ENCODE data around the gene RIN3.

RIN3 gene

DNA sequence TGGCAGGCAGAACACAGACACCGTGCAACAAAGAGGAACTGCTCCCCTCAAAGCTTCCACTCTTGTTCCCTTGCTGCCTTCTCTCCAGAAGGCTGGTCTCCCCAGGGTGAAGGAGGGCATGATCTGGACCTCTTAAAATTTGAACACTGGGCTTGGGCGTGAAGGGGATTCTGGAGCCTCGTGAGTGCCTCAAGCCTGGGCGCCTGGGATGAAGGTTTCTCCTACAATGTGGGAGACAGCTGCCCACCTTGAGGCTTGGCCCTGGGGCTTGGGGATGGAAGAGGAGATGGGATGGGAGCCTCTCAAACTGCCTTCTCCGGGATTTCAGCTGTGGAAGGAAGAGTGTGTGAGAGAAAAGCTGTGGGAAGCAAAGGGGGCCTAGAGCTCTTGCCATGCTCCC lies 7.8 kb upstream of the RIN3 start:
- in situ Hi-C loops (cut with MboI; ENCODE audit: low sequenced_read_pairs): no loop called here

DNA sequence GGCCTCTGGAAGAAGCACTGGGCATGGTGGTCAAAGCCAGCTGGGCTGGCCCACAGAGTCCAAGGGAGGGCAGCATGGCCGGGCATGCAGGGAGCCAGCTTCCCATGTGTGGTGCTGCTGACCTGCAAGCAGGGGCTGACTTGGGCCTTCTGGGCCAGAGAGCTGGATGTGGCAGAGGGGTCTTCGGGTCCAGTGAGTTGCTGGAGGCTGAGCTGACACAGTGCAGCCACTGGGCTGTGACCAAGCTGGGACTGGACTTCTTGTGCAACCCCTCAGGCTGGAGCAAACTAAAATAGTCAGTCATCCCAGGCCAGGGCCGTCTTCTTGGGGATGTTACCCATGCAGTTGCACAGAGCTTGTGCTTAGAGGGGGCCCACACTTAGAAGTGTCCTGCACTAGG lies 7.3 kb upstream of the RIN3 start:
- in situ Hi-C loops (cut with MboI; ENCODE audit: low sequenced_read_pairs): no loop called here

DNA sequence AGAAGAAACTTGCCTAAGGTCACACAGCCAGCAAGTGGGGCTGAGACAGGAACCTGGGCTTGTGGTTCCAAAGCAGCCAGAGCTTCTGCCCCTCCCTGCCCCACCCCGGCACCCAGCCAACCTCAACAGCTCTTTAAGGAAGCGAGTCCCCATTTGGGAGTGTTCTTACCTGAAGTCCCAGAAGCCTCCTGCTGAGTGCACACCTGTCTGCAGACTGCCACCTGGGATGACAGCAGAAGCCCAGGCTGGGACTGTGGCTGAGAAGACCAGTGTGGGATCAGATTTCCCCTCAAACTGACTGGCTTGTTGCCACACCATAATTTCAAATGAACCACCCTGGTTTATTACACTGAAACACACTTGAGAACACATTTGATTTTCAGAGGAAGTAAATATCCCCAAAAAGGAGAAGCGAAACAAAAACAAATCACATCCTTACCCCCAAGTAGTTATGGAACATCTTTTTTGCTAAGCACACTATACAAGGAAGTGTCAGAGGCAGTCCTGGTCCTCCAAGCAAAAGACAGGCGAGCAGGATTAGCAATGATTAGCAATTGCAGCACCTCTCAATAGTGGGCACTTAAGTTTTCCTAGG lies 6.3 kb upstream of the RIN3 start:
- in situ Hi-C loops (cut with MboI; ENCODE audit: low sequenced_read_pairs): no loop called here

DNA sequence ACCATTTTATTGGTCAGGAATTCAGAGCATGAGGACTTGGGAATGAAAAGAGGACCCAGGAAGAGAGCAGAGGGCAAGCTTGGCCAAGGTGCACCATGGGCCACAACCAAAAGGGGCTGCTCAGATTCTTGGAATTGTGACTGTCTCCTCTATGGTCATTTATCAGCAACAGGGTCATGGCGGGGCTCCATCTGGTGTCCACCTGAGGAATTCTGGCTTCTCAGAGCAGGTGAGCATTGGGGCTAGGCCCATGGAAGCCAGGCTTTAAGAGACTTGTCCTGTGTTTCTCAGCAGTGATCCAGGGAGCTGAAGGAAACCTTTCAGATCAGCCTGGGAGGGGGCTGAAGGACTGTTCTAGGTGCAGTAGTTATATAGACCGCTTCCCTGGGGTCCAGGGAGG lies 2.6 kb upstream of the RIN3 start:
- in situ Hi-C loops (cut with MboI; ENCODE audit: low sequenced_read_pairs): no loop called here

DNA sequence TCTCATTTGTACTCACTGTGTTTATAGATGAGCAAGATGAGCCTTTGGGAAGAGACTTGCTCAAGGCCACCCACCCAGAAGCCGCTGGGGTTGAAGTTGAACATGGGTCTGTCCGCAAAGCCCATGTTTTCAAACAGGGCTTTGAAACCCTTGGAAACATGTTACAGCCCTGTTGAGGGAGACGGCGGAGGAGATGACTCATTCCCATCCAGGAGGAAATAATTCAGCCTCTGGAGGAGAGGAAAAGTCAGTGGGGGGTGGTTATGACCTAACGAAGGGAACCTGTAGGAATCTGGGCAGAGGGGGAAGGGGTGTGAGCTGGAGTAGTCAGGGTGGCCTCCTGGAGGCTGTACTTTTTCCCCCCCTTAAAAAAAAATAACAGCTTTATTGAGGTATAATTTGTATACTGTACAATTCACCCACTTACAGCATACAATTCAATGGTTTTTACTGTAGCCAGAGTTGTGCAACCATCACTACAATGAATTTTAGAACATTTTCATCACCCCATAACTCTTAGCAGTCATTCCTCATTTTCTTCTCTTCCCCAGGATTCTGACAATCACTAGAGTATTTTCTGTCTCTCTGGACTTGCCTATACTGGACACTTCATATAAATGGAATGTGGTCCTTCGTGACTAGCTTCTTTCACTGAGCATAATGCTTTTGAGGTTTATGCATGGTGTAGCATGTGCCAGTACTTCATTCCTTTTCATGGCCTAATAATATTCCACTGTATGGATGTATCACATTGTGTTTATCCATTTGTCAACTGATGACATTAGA lies 1.9 kb upstream of the RIN3 start:
- in situ Hi-C loops (cut with MboI; ENCODE audit: low sequenced_read_pairs): no loop called here

DNA sequence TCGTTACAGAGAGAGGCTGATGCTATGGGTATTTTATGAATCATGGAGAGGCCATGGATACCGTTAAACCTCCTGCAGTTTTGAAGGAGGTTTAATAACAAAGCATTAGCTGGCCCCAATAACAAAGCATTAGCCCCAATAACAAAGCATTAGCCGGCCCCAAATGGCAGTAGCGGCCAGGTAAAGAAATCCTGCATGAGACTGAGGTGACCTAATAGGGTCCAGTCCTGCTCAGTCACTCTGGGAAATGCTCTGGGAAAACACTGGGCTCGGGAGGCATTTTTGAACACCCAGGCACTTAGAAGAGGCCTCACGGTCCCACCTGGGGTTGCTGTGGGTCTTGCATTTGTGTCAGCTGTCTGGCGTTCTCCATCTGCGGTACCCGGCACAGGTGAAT lies 776 bp upstream of the RIN3 start:
- in situ Hi-C loops (cut with MboI; ENCODE audit: low sequenced_read_pairs): no loop called here

DNA sequence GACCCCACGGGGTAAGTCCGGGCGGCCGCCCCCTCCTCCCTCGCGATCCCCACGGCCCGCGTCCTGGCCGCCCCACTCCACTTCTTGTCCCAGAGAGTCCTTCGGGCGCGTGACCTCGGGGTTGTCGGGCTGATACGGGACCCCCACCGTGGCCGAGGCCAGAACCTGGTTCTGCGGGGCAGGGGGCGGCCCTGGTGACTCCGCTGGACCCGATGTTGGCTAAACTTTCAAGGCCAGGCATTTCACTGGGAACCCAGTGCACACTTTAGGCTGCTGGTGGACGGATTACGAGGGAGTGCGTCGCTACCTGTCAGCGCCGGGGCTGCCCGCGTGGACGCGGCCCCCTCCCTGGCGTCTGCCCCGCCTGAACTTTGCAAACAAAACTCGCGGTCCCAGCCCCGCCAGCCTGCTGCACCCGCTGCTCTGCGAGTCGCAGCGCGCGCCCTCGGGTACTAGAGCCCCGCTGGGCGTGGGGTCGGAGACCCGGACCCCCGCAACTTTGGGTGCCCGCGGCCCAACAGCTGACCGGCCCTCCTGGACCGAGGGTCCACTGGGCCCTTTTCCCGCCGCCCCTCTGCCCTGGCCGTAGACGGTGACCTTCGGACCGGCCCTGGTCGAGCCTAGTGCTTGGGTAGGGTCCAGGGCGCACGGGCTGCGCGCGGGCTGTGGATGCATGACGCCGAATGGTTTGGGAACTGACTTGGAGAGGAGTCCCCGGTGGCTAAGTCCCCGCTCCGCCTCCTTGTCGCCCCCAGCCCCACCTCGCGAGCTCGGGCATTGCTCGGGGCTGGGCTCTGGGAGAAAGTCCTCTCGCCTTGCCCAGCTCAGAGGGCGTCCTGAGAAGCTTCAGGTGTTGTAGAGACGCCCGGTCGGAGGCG lies 624 bp downstream of the RIN3 start:
- in situ Hi-C loops (cut with MboI; ENCODE audit: low sequenced_read_pairs): no loop called here

DNA sequence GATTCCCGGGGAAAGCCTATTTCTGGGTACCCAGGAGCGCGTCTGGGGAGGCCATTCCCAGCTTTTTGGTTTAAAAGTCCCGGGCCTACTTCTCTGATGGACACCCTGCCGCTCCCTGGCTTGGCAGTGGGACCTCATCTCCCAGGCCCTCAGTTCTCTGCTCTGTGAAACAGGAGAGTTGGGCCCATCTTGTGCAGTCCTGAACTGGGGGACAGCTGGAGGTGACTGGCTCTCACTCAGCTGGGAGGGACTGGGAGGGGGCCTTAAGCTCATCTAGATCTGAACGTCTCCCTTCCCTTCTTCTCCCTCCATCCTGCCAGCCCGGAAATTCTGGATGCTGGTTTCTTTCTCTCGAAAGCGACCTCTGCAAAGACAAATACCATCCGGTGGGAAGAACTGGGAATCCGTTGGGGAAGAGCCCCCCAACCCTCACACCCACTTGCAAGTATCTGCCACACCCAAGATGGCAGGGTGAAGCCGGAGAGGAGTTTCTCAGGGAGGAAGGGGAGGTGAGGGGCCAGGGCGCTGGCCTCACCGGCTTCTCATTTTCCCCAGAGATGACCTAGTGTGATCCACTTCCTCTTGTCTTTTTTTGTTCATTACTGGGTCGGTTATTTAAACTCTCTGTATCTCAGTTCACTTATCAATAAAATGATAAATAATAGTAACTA lies 1.4 kb downstream of the RIN3 start:
- in situ Hi-C loops (cut with MboI; ENCODE audit: low sequenced_read_pairs): no loop called here

DNA sequence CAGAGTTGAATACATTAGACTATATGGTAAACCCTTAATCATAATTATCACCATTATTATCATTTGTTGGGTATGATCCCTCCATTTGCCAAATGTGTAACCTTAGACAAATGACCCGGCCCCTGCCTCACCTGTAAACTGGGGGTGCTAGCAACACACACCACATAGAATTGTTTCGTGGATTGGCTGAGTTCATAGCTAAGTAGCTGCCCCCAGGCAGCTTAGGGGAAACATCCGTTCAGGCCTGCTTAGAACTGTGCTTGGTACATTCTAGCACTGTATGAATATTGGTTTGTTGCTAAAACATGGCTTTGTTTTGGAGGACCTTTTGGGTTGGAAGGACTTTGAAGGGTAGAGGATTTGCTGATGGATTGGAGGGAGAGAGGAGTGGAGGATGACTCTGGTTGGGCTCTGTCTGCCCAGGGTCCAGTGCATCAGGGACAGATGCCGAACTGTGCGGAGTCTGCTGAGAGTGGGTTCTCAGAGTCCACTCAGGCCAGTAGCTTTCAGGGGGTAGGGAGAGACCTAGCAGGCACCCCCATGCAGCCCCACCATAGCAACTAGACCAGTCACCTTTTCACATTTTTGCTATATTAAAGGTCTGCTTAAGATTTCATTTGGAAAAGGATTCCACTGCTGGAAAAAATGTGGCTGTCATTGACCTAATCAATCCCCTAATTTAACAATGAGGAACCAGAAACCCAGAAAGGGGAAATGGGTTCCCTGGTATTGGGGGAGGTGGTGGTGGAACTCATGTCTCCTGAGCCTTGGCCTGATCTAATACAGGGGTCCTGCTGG lies 2.2 kb downstream of the RIN3 start:
- in situ Hi-C loops (cut with MboI; ENCODE audit: low sequenced_read_pairs): no loop called here

DNA sequence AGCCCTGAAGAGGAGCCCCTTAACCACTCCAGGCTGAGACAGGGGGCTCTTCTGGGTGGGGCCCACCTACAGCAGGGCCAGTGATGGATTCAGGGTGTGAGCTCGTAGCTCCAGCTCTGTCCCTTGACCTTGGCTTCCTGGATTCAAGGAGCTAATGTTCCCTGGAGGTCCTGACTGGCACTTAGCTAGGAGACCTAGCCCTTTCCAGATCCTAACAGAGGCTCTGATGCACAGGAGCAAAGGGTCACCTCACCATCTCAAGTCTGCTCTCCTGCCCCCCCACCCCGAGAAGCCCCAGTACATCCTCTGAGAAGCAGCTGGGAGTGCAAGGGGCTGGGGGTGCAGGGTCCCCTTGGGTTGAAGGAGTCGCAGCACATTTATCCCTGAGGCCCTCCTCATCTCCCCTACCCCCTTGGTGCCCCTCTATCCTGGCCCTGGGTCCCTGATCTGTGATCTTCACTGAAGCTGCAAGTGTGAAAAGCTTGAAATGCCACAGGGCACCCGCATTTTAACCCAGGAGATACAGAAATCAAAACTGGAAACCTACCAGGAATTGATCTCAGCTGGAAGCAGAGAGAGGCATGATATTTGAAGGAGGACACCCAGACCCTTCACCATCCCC lies 2.9 kb downstream of the RIN3 start:
- in situ Hi-C loops (cut with MboI; ENCODE audit: low sequenced_read_pairs): no loop called here

DNA sequence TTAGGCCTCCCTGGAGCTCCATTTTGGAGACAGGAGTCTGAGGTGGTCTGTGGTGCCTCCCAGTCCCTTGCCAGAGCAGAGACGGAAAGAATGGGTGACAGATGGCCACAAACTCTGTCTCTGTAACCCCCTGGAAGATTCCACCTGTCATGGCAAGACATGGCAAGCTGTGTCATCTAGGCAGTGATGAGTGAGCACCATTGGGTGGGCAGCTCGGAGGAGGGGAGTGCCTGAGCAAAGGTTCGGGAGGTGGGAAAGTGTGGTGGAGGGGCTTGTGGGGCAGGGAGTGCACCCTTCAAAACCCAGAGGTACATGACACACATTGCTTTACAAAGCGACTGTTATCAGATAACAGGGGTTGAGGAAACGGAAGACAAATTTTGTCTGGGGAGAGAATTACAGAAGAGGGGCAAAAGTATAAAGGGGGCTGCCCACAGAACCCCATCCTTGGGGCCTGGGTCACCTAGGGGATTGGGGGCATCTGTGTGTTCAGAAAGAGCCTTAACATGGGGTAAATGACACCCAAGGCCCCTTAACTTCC lies 3.5 kb downstream of the RIN3 start:
- in situ Hi-C loops (cut with MboI; ENCODE audit: low sequenced_read_pairs): no loop called here

DNA sequence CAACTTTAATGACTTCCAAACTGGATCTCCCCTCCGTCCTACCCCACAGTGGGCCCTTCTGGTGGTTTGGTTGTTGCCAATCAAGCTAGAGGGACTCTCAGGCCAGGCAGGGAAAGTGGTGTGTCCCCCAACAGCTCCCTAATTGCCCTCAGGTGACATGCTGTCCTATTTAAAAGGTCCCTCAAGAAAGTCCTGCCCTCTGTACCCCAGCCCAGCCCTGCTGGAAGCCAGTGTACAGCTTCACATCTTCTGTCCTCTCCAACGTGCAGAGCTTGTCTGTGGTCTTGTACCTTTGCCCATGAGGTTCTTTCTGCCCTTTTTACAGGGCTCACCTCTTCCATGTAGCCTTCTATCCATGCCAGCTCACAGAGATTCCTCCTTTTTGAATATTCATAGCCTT lies 4.2 kb downstream of the RIN3 start:
- in situ Hi-C loops (cut with MboI; ENCODE audit: low sequenced_read_pairs): no loop called here

DNA sequence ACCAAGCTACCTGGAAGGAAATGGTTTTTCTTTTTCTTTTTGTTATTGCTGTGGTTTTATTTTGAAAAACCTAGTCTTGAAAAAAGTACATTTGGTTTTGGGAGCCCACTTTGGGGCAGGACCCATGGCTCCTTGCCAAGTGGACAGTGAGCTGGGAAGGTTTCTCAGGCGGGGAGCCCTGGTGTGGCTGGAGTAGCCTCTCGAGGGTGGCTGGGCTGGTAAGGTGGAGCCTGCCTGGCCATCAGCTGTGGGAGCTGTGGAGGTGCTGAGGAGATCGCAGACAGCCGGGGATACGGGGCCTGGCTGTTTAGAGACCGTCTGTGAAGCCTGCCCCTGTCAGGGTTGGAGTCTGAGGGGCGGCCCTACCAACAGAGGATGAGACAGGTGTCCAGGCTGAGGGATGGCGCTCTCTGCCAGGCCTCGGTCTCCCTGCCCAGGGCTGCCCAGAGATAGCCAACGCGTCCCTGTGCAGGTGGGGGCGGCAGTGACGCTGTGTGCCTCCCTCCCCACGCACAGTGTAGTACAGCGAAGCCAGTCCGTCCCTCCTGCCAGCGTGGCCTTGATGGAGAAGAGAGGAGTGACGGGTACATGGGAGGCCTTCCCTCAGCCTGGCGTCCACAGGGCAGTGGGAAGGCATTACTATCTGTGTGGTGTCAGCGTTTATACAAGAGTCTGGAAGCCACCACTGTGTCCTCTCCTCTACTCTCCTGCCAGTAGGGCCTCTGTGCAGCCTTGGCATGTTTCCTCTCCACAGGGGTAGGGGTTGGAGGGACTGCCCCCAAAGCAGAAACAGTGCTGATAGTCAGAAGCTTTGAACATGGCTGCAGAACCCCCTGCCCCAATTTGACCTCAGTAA lies 5.9 kb downstream of the RIN3 start:
- in situ Hi-C loops (cut with MboI; ENCODE audit: low sequenced_read_pairs): no loop called here

DNA sequence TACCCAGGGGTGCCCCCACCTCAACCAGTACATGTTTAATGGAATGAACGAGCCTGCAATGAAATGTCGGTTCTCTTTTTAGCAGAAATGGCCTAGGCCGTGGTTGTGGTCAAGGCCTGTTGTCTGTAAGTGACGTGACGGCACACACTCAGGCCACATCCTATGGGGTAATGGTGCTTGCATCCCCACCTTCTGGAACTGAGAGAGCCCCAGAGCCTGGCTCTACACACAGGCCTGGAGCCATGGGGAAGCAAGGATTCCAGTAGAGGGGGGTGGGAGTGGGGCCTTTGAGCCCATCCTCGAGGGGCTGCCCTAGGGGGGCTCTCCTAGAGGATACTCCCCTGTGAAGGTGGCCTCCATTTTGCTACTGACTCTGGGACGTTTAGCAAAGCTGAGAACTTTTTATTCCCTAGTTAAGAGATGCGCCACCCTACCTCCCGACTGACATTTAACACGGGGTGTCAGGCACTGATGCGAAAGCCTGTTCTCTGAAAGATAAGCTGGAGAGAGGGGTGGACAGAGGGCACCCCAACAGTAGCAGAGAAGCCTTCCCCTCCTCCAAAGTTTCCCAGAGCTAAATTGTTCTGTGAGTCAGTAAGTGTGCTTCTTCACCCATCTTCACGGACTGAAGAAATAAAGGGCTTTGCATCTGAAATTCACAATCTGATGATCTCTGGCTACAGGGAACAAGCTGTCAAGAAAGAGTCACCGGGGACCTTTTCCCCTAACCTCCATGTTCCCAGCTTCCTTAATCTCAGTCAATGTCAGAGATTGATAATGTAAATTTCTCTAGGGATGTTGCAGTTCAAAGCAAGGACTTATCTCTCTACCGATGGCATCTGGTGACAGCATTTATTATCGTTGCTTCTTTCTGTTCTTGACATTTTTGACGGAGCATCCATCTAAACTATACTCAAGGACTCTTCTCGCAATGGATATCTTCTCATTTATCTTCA lies 6.8 kb downstream of the RIN3 start:
- in situ Hi-C loops (cut with MboI; ENCODE audit: low sequenced_read_pairs): no loop called here

DNA sequence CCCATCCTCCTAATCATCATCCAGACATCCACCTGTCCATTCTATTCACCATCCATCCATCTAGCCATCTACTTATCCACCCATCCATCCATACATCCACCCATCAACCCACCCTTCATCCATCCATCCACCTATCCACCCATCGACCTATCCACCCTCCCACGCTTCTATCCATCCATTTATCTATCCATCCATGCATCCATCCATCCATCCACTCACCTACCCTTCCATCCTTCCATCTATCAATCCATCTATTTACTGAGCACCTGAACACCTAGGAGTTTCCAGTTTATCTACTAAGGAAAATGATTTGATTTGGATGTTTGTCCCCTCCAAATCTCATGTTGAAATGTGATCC lies 7.5 kb downstream of the RIN3 start:
- in situ Hi-C loops (cut with MboI; ENCODE audit: low sequenced_read_pairs): no loop called here

DNA sequence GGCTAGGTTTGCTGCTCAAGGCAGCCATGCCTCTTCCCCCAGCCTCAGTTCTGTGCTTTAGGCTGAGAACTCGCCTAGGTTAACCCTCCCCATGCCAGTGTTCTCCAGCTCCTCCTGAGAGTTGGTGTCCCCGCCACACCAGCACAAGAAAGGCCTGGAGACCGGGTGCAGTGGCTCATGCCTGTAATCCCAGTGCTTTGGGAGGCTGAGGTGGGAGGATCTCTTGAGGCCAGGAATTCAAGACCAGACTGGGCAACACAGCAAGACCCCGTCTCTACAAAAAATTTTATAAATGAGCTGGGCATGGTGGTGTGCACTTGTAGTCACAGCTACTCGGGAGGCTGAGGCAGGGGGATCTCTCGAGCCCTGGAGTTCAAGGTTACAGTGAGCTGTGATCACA lies 10.2 kb downstream of the RIN3 start:
- in situ Hi-C loops (cut with MboI; ENCODE audit: low sequenced_read_pairs): no loop called here

DNA sequence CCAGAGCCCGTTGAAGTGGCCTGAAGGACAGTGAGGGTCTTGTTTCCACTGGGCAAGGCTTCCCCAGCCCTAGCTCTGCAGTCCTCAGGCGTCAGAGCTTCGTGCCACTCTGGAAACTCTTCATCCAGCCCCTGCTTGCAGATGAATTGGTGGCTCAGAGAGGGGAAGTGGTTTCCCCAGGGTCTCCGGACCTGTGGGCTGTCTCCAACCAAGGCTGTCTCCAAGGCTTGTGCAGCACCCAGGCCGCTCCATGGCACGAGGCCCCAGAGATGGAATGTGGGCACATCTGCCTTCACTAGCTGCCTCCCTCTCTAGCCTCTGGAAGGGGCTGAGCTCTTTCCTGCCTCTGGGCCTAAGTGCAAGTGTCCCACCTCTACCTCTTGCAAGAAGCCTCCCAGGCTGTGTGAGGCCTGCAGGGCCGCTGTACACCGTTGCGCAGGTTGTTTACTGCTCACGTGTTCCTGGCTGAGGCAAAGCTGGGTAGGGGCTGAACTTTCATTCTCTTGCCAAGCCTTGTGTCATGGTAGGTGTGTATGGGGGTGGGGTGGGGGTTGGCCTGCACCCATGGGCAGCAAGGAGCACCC lies 11.1 kb downstream of the RIN3 start:
- in situ Hi-C loops (cut with MboI; ENCODE audit: low sequenced_read_pairs): no loop called here

Measured in hTERT RPE-1 (cell line).